Measurements from ENCODE around the gene DNAJC1. TPM values are rescaled to one million over a fixed set of nuclear protein-coding genes. Genes with fewer than 3 reads are reported as not detected.

DNAJC1 gene
- total RNA-seq, 2 experiments from 2014 or later, result 16.8 to 19.3 TPM

- POLR2A ChIA-PET, result interaction anchor here (0.7 to 1.6 kb wide), 2 partner anchors 494 to 1000 kb away, joined by 3 to 4 read pairs; no protein-coding TSS in a partner anchor
- DNase-seq (peak in 9 of 14 experiments; percentile 3 to 67 (median 19)), ATAC-seq (ENCODE audit: poor library complexity) (peak; percentile 87)
- H3K27ac Mint-ChIP-seq, result no peak overlapping the region
- intact Hi-C loops (cut with DNase I, micrococcal nuclease), result loop anchor here (1.0 to 5.0 kb wide), 3 partner anchors 433 to 1079 kb away; no protein-coding TSS in a partner anchor
- no peaks in the 10 kb centered on the region for H3K27me3 Mint-ChIP-seq
- Histone ChIP-seq H3K4me1 (ENCODE audit: insufficient read depth, low read length) (peaks cover 3% of the 10 kb centered on the region), H3K27ac (ENCODE audit: low read depth in 1 of 2, low read length in 2 of 2) (no peak overlapping the region), H3K4me3 (ENCODE audit: low read length) (no peak overlapping the region), H3K36me3 (ENCODE audit: insufficient read depth, low read length) (no peaks in the 10 kb centered on the region), H3K9me3 (ENCODE audit: control insufficient read depth in 1 of 2, insufficient read depth in 1 of 2, low read length in 2 of 2) (peaks cover 0 to 9% of the 10 kb centered on the region in 2 experiments), H3K27me3 (ENCODE audit: control insufficient read depth in 1 of 2, insufficient read depth in 2 of 2, low read length in 2 of 2) (no peaks in the 10 kb centered on the region)
- TF ChIP-seq CTCF (IDR thresholded peaks at IDR 0.05), result peak; percentile 57
- H3K4me1 Mint-ChIP-seq (ENCODE audit: low read depth), result peaks cover 10% of the 10 kb centered on the region
- peaks cover 3% of the 10 kb centered on the region for H3K9me3 Mint-ChIP-seq
- H3K36me3 Mint-ChIP-seq (ENCODE audit: low read depth), result peaks cover 4% of the 10 kb centered on the region
- CTCF ChIA-PET, result interaction anchor here (0.8 kb wide), 1 partner anchor 13 kb away, joined by 3 read pairs; the partner anchor contains the start of gene DNAJC1
- H3K4me3 Mint-ChIP-seq, result no peak overlapping the region
Observed at GRCh38 chr10:21989453-21990154, 13.9 kb downstream of the DNAJC1 start.

GRCh38 chr10:21985541-21985940, 18.0 kb downstream of the DNAJC1 start:
- H3K27ac Mint-ChIP-seq, result no peak overlapping the region
- no peaks in the 10 kb centered on the region for H3K27me3 ChIP-seq (ENCODE audit: control insufficient read depth in 1 of 2, insufficient read depth in 2 of 2, low read length in 2 of 2)
- intact Hi-C loops (cut with DNase I, micrococcal nuclease), result no loop called here
- ChIA-PET CTCF (no interaction called here), POLR2A (no interaction called here)
- TF ChIP-seq CTCF (IDR thresholded peaks at IDR 0.05), result no peak
- DNase-seq (no peak), ATAC-seq (ENCODE audit: poor library complexity) (no peak)
- no peak overlapping the region for H3K4me3 Mint-ChIP-seq
- H3K27ac ChIP-seq (ENCODE audit: low read depth in 1 of 2, low read length in 2 of 2), result no peak overlapping the region
- no peaks in the 10 kb centered on the region for H3K4me1 ChIP-seq (ENCODE audit: insufficient read depth, low read length)
- peaks cover 3% of the 10 kb centered on the region for H3K9me3 Mint-ChIP-seq
- H3K4me3 ChIP-seq (ENCODE audit: low read length), result no peak overlapping the region
- no peaks in the 10 kb centered on the region for H3K36me3 ChIP-seq (ENCODE audit: insufficient read depth, low read length)
- peaks cover 0 to 9% of the 10 kb centered on the region in 2 experiments for H3K9me3 ChIP-seq (ENCODE audit: control insufficient read depth in 1 of 2, insufficient read depth in 1 of 2, low read length in 2 of 2)
- no peaks in the 10 kb centered on the region for H3K27me3 Mint-ChIP-seq
- peaks cover 9% of the 10 kb centered on the region for H3K4me1 Mint-ChIP-seq (ENCODE audit: low read depth)
- peaks cover 4% of the 10 kb centered on the region for H3K36me3 Mint-ChIP-seq (ENCODE audit: low read depth)

DNA sequence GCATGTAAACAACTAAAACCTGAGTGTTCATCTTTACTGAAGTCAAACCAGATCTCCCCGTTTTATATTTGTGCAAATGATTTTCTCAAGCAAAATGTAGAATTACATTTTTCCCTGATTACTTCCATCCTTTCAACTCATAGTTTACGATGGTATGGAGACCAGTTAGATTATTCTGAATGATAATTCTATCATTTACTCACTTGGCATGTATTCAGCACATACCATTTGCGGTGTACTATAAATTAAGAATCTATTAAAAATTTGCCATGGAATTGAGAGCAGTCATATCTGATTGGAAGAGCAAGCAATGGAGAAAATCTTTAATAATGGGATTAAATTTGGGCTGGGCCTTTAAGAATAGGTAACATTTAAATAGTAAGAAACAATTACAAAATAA, 22.4 kb downstream of the DNAJC1 start:
- Histone ChIP-seq H3K4me3 (ENCODE audit: low read length) (no peak overlapping the region), H3K4me1 (ENCODE audit: insufficient read depth, low read length) (no peaks in the 10 kb centered on the region), H3K27ac (ENCODE audit: low read depth in 1 of 2, low read length in 2 of 2) (no peak overlapping the region), H3K9me3 (ENCODE audit: control insufficient read depth in 1 of 2, insufficient read depth in 1 of 2, low read length in 2 of 2) (peaks cover 0 to 4% of the 10 kb centered on the region in 2 experiments), H3K27me3 (ENCODE audit: control insufficient read depth in 1 of 2, insufficient read depth in 2 of 2, low read length in 2 of 2) (no peaks in the 10 kb centered on the region), H3K36me3 (ENCODE audit: insufficient read depth, low read length) (no peaks in the 10 kb centered on the region)
- ChIA-PET POLR2A (no interaction called here), CTCF (no interaction called here)
- Mint-ChIP-seq H3K4me3 (no peak overlapping the region), H3K36me3 (ENCODE audit: low read depth) (peaks cover under 1% of the 10 kb centered on the region), H3K4me1 (ENCODE audit: low read depth) (peaks cover 10% of the 10 kb centered on the region), H3K9me3 (peaks cover under 1% of the 10 kb centered on the region), H3K27ac (no peak overlapping the region), H3K27me3 (no peaks in the 10 kb centered on the region)
- no peak for TF ChIP-seq CTCF (IDR thresholded peaks at IDR 0.05)
- ATAC-seq (ENCODE audit: poor library complexity) (no peak), DNase-seq (no peak)
- intact Hi-C loops (cut with DNase I, micrococcal nuclease), result no loop called here

Measured in CD4-positive, alpha-beta T cell (primary cell).